H9 (cell line): ENCODE data around the gene SPATA20. TPM values are rescaled to one million over a fixed set of nuclear protein-coding genes. Genes with fewer than 3 reads are reported as not detected.

Experiments
- DNase-seq: peaks from one replicate; pipeline ENCODE4 v3.0.0-alpha.2; 2017
- H2AFZ ChIP-seq: one replicate; pipeline ENCODE4 v1.6.1; 2013; ENCODE audit warnings: mild to moderate bottlenecking, low read length, control low read depth, moderate library complexity
- H2AK5ac ChIP-seq: 2 replicates; pipeline ENCODE4 v1.6.1; 2013; ENCODE audit warnings: low read length, control low read depth, mixed read lengths; ENCODE audit not compliant: insufficient read length
- H2BK120ac ChIP-seq: one replicate; pipeline ENCODE4 v1.6.1; 2013; ENCODE audit warnings: low read depth, mild to moderate bottlenecking, low read length, control low read depth, inconsistent platforms; ENCODE audit not compliant: poor library complexity, severe bottlenecking
- H2BK12ac ChIP-seq: 2 replicates; pipeline ENCODE4 v1.6.1; 2013; ENCODE audit warnings: low read length, control low read depth, mixed read lengths, low read depth; ENCODE audit not compliant: insufficient read length
- H2BK15ac ChIP-seq: 2 replicates; pipeline ENCODE4 v1.6.1; 2013; ENCODE audit warnings: low read depth, low read length, control low read depth
- H2BK20ac ChIP-seq: one replicate; pipeline ENCODE4 v1.6.1; 2013; ENCODE audit warnings: low read depth, mild to moderate bottlenecking, low read length, control low read depth, inconsistent platforms; ENCODE audit not compliant: poor library complexity, severe bottlenecking
- H2BK5ac ChIP-seq: 2 replicates; pipeline ENCODE4 v1.6.1; 2013; ENCODE audit warnings: low read length, control low read depth, mixed read lengths; ENCODE audit not compliant: insufficient read length
- H3K14ac ChIP-seq: 2 replicates; pipeline ENCODE4 v1.6.1; 2013; ENCODE audit warnings: low read length, control low read depth; ENCODE audit not compliant: insufficient read depth
- H3K18ac ChIP-seq: 2 replicates; pipeline ENCODE4 v1.6.1; 2013; ENCODE audit warnings: low read depth, mild to moderate bottlenecking, mixed read lengths, low read length, control low read depth; ENCODE audit not compliant: insufficient read length
- H3K23ac ChIP-seq: 2 replicates; pipeline ENCODE4 v1.6.1; 2013; ENCODE audit warnings: low read length, control low read depth, mixed read lengths, low read depth; ENCODE audit not compliant: insufficient read length
- H3K23me2 ChIP-seq: 2 replicates; pipeline ENCODE4 v1.6.1; 2013; ENCODE audit warnings: low read depth, mild to moderate bottlenecking, mixed read lengths, low read length, control low read depth; ENCODE audit not compliant: insufficient read length, poor library complexity, severe bottlenecking
- H3K27ac ChIP-seq: 2 replicates; pipeline ENCODE4 v1.5.1; 2013; ENCODE audit warnings: low read length, control low read depth, mixed read lengths, low read depth; ENCODE audit not compliant: insufficient read length
- H3K27me3 ChIP-seq: 2 replicates; pipeline ENCODE4 v1.6.1; 2013; ENCODE audit warnings: low read length, control low read depth, inconsistent platforms; ENCODE audit not compliant: insufficient read depth
- H3K4ac ChIP-seq: 2 replicates; pipeline ENCODE4 v1.6.1; 2013; ENCODE audit warnings: low read depth, mild to moderate bottlenecking, control low read depth, inconsistent platforms, low read length, moderate library complexity
- H3K4me1 ChIP-seq: 2 replicates; pipeline ENCODE4 v1.6.1; 2013; ENCODE audit warnings: low read length, control low read depth, inconsistent platforms; ENCODE audit not compliant: insufficient read depth
- H3K4me2 ChIP-seq: 2 replicates; pipeline ENCODE4 v1.6.1; 2013; ENCODE audit warnings: low read length, control low read depth, mixed read lengths; ENCODE audit not compliant: insufficient read length, insufficient read depth
- H3K56ac ChIP-seq: 2 replicates; pipeline ENCODE4 v1.6.1; 2013; ENCODE audit warnings: low read depth, mild to moderate bottlenecking, mixed read lengths, low read length, control low read depth; ENCODE audit not compliant: insufficient read length
- H3K79me1 ChIP-seq: 2 replicates; pipeline ENCODE4 v1.6.1; 2013; ENCODE audit warnings: low read depth, mild to moderate bottlenecking, moderate library complexity, low read length, control low read depth, inconsistent platforms; ENCODE audit not compliant: insufficient read depth, poor library complexity, severe bottlenecking
- H3K79me2 ChIP-seq: 2 replicates; pipeline ENCODE4 v1.6.1; 2013; ENCODE audit warnings: low read length, control low read depth, inconsistent platforms; ENCODE audit not compliant: insufficient read depth
- H3K9ac ChIP-seq: 2 replicates; pipeline ENCODE4 v1.6.1; 2013; ENCODE audit warnings: low read length, control low read depth, mixed read lengths; ENCODE audit not compliant: insufficient read length; ENCODE audit errors: extremely low read depth
- H3K9me3 ChIP-seq: one replicate; pipeline ENCODE4 v1.6.1; 2013; ENCODE audit warnings: low read depth, low read length, inconsistent platforms; ENCODE audit not compliant: control insufficient read depth
- H3T11ph ChIP-seq: one replicate; pipeline ENCODE4 v1.6.1; 2013; ENCODE audit warnings: mild to moderate bottlenecking, low read length, control low read depth, inconsistent platforms
- H4K20me1 ChIP-seq: one replicate; pipeline ENCODE4 v1.6.1; 2013; ENCODE audit not compliant: control insufficient read depth, insufficient read length, insufficient read depth
- H4K5ac ChIP-seq: 2 replicates; pipeline ENCODE4 v1.6.1; 2013; ENCODE audit warnings: low read depth, mild to moderate bottlenecking, mixed read lengths, low read length, control low read depth; ENCODE audit not compliant: insufficient read length
- H4K8ac ChIP-seq: replicated peaks from 2 replicates; pipeline ENCODE4 v1.6.1; 2013; ENCODE audit warnings: low read length, control low read depth, mixed read lengths, low read depth; ENCODE audit not compliant: insufficient read length
- H4K91ac ChIP-seq: 2 replicates; pipeline ENCODE4 v1.6.1; 2013; ENCODE audit warnings: low read depth, mild to moderate bottlenecking, moderate library complexity, mixed read lengths, low read length, control low read depth; ENCODE audit not compliant: insufficient read length
- H3K27ac Mint-ChIP-seq, 3 experiments: 2 replicates in 2 of 3; 3 replicates in 1 of 3; pipeline ENCODE4 v1.8.0; 2020 to 2021; ENCODE audit warnings: mixed read lengths in 3 of 3, mild to moderate bottlenecking in 1 of 3, moderate library complexity in 1 of 3
- H3K27me3 Mint-ChIP-seq: 2 replicates; pipeline ENCODE4 v1.8.0; 2021; ENCODE audit warnings: low read depth, mild to moderate bottlenecking, moderate library complexity, mixed read lengths
- H3K36me3 Mint-ChIP-seq, 3 experiments: 2 replicates in 2 of 3; 3 replicates in 1 of 3; pipeline ENCODE4 v1.8.0; 2020 to 2021; ENCODE audit warnings: low read depth in 3 of 3, mixed read lengths in 3 of 3; ENCODE audit not compliant: insufficient read depth in 1 of 3
- H3K4me1 Mint-ChIP-seq, 2 experiments: 2 replicates each; pipeline ENCODE4 v1.8.0; 2020; ENCODE audit warnings: mixed read lengths in 2 of 2
- H3K4me3 Mint-ChIP-seq, 2 experiments: 2 replicates in 1 of 2; 3 replicates in 1 of 2; pipeline ENCODE4 v1.8.0; 2020 to 2021; ENCODE audit warnings: mild to moderate bottlenecking in 2 of 2, mixed read lengths in 2 of 2, moderate library complexity in 1 of 2
- H3K9me3 Mint-ChIP-seq, 2 experiments: 2 replicates in 1 of 2; 3 replicates in 1 of 2; pipeline ENCODE4 v1.8.0; 2020; ENCODE audit warnings: mild to moderate bottlenecking in 2 of 2, mixed read lengths in 2 of 2, moderate library complexity in 1 of 2
- WGBS: extraction: QIAGEN DNeasy Blood & Tissue Kit; methylation state at CpG from one replicate; pipeline ENCODE4 v1.1.7; 2013; ENCODE audit warnings: missing lambda C conversion rate, low lambda C conversion rate, mixed read lengths; ENCODE audit not compliant: insufficient read length; ENCODE audit errors: extremely low coverage; 5-methylcytosine and 5-hydroxymethylcytosine counted together
- total RNA-seq: library from RNA; stranded (reverse); gene quantifications from 2 replicates; pipeline ENCODE4 v1.2.1, GENCODE V29; 2021
- TF ChIP-seq, protein P1 (sequence below): fragments of 200-600 bp; sonication (generic); conservative IDR thresholded peaks from 3 replicates; pipeline ENCODE4 v1.8.0; 2021; ENCODE audit warnings: antibody characterized with exemption, mild to moderate bottlenecking

The SPATA20 gene
- total RNA-seq, 1 experiment from 2014 or later, result 23.9 TPM

DNA sequence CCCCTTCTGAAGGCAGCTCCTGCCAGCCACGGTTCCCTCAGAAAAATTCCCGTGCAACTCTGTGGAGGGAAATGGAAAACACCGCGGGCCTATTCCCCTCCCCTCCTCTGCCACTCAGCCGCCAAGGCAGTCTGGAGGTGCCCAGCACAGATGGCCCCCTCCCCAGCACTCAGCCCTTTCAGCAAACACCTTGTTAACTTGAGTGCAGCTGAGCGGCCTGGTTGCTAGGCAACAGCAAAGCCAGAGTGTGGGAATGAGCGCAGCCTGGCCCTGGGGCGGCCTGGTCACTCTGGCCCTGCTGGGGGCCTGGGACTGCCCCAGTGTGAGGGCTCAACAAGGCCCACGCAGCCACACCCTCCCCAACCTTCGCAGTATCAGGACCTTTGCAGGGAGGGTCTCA, 46.3 kb downstream of the SPATA20 start:
- peak overlapping the region; percentile 64; the same call in 1 of the 2 replicates for H3K14ac ChIP-seq
- H2AK5ac ChIP-seq, result no peak overlapping the region
- H3K9me3 ChIP-seq, result no peaks in the 10 kb centered on the region
- H2BK5ac ChIP-seq, result no peak overlapping the region
- H3K79me2 ChIP-seq, result no peaks in the 10 kb centered on the region
- H3K56ac ChIP-seq, result no peak overlapping the region
- H3K27me3 ChIP-seq, result no peaks in the 10 kb centered on the region
- no peak overlapping the region for H3K4ac ChIP-seq
- Mint-ChIP-seq H3K27ac (no peak overlapping the region), H3K36me3 (peaks cover 0 to 2% (median 0%) of the 10 kb centered on the region in 3 experiments; a peak in 2 of 7 replicates), H3K4me1 (peaks cover 7 to 15% of the 10 kb centered on the region in 2 experiments), H3K9me3 (no peaks in the 10 kb centered on the region), H3K4me3 (no peak overlapping the region), H3K27me3 (peaks cover 4% of the 10 kb centered on the region)
- peak; percentile 74 for DNase-seq
- H3K23ac ChIP-seq, result no peak overlapping the region
- no peak overlapping the region for H3T11ph ChIP-seq
- no peak overlapping the region for H3K27ac ChIP-seq
- H3K79me1 ChIP-seq, result no peaks in the 10 kb centered on the region
- no CpG with 5 or more reads among the region's 10 CpGs for WGBS
- no peak overlapping the region for H2BK15ac ChIP-seq
- no peak overlapping the region for H2BK20ac ChIP-seq
- H2BK120ac ChIP-seq, result no peak overlapping the region
- H4K91ac ChIP-seq, result no peak overlapping the region
- no peak overlapping the region for H2AFZ ChIP-seq
- H4K20me1 ChIP-seq, result peaks cover 2% of the 10 kb centered on the region
- no peaks in the 10 kb centered on the region for H3K4me1 ChIP-seq
- no peak overlapping the region for H3K18ac ChIP-seq
- no peaks in the 10 kb centered on the region for H3K23me2 ChIP-seq
- no peak overlapping the region for H2BK12ac ChIP-seq
- no peak overlapping the region for H3K9ac ChIP-seq
- no peak overlapping the region for H4K5ac ChIP-seq
- TF ChIP-seq, protein P1, sequence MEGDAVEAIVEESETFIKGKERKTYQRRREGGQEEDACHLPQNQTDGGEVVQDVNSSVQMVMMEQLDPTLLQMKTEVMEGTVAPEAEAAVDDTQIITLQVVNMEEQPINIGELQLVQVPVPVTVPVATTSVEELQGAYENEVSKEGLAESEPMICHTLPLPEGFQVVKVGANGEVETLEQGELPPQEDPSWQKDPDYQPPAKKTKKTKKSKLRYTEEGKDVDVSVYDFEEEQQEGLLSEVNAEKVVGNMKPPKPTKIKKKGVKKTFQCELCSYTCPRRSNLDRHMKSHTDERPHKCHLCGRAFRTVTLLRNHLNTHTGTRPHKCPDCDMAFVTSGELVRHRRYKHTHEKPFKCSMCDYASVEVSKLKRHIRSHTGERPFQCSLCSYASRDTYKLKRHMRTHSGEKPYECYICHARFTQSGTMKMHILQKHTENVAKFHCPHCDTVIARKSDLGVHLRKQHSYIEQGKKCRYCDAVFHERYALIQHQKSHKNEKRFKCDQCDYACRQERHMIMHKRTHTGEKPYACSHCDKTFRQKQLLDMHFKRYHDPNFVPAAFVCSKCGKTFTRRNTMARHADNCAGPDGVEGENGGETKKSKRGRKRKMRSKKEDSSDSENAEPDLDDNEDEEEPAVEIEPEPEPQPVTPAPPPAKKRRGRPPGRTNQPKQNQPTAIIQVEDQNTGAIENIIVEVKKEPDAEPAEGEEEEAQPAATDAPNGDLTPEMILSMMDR, result no peak
- H3K4me2 ChIP-seq, result no peak overlapping the region
- no peak overlapping the region for H4K8ac ChIP-seq
